Glomerular endothelial cell (primary cell): Measurements from ENCODE around the gene ATP2B3. TPM values are rescaled to one million over a fixed set of nuclear protein-coding genes. Genes with fewer than 3 reads are reported as not detected.
"Not testable (repeated sequence)": the region's sequence is repeated elsewhere in the genome, so short reads cannot be mapped to it uniquely, and the experiment has no call there.

Experiments used
- DNase-seq: peaks from one replicate; pipeline ENCODE4 v3.0.0-alpha.2; 2011; ENCODE audit warnings: low read depth, low spot score; ENCODE audit errors: extremely low read depth
- total RNA-seq: library from RNA; depleted of rRNA; stranded (reverse); fragments of >200 nt; gene quantifications from 2 replicates; pipeline ENCODE4 v1.2.3, GENCODE V29; 2015

ATP2B3 gene
- total RNA-seq, 1 donor from 2014 or later: not detected

DNA sequence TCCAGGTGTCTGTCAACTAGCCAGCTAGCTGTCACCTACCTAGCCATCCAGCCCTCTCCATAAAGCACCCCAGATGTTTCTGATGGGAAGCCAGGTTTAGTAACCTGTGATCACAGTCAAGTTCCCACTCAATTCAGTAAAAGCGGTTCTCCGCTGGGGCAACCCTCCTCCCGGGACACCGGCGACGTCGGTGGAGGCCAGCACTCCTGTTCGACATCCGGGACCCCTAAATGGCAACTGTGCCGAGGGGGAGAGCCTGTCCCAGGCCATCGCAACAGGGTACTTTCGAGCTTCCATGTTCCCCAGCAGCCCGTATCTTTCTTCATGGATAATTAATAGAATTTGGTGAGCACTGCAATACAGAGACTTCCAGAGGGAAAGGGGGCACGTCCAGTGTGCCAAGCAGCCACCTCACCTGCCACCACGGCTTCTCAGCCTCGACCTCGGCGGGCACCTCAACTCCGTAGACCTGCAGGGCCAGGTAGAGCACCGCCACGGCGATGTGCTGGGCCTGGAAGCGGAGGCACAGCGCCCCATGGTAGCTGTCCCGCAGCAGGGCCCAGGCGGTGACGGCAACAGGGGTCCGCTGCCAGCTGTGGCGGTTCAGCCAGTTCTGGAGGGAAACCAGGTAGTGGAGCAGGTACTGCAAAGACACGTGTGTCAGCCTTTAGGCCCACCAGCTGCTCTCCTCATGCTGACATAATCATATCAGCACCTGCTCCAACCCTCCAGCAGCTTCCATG, 74.8 kb downstream of the ATP2B3 start:
- DNase-seq: no peak

DNA sequence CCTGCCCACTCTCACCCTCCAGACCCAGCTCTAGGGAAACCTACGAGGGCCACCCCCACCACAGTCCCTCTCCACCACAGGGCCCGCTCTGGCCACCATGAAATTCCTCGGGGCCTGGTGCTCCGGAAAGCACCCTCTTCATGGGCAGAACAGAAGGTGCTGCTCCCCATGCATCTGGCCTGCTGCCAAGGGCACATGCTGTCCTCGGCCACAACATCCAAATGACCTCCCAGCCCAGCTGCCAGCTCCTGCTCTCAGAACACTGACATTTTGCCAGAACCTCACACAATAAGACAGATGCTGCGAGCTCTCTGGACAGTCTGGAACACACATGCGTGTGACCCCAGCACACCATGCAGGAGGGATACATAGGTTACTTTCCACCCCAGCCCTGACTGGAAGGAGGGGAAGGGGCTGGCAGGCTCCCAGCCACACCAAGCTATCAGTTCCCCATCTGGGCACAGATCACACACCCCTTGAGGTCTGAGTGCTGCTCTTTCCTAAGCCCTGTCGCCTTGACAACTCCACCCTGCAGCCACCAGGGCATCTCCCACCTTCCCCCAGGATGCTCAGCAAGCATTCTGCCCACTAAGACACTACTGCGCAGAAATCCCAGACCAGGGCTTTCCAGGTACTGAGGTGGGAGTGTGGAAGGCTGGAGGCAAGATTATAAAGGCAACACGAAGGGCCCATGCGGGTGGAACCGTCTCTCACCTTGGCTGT, 75.7 kb downstream of the ATP2B3 start:
- no peak for DNase-seq

DNA sequence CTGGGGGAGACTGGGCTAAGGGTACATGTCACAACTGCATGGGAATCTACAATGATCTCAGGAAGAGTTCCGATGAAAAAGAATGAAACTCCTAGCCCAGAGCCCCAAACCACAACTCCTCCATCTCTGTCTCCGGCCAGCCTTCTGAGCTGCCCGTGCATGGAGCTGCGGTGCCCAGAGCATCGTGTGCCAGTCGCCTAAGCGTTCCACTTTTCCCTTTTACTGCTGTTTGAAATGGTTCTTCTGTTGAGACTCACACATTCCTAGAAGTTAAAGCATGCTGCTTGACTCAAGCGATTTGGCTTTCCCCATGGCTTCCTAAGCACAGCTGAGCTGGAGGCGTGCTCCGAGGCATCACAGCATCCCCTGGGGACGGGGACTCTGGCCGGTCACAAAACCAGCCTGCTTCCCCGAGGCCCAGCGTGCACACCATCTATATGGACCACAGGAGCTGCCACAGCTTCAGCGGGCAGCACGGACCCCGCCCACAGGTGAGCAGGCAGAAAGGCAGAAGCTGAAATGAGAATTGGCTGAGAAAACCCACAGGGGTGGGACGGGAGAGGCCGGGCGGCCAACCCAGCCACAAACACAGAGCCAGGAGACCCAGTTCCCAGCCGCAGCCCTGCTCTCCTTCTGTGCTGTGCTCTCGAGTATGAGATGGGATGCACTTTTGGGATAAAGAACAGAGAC, 76.5 kb downstream of the ATP2B3 start:
- no peak for DNase-seq

DNA sequence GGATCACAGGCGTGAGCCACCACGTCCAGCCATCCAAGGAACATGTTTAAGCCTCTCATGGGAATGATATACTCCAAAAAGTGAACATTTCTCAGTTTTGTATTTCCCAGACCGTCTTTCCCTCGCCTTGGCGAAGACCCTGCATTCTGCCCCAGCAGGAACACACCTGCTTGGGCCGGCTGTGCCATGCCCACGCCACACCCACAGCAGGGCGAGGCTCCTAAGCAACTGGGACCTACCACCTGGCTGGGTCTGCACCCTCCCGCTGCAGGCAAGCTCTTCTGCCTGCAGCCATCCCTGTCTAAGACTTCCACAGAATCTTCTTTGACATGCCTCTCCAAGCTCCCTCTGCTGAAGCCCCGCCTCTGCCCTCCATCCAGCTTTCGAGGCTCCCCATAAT, 77.9 kb downstream of the ATP2B3 start:
- DNase-seq: no peak

DNA sequence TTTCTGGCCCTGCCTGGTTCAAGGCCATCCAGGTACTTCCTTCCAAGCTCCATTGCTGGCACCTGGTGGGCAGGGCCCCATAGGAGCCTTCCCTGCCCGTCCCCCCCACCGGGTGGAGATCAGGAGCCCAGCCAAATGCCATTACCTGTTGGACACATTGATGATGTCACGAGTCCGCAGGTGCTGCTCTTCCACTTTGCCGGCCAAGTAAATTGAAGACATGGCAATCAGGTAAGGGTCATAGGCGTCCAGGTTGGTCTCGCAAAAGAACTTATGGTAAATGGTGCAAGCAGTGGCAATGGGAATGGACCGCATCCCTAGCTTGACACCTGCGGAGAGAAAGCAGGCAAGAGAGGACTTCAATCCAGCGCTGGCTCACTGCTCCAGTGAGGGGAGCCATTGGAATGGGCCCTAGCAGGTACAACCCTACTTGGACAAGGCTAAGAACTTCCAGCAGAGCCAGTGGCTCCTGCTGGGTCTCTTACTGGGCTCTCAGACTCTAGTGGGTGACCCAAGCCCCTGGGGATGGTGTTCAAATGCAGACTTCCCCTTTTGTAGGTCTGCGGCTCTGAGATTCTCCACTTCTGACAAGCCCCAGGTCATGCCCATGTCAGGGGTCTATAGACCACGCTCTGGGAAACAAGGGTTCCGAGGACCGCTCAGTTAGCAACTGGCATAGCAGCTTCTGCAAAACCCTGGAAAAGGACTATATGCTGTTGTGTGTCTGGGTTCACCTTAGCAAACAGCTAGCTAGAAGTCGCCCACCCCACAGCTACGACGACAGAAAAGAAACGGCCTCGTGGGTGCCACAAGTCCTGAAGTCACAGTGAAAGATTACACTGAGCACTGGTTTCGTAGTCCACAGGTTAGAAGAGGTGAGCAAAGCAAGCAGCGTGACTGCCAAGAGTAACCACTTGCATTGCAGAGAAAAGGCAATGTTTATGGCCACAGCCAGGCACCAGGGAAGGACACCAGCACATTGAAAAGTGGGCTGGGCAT, 78.7 kb downstream of the ATP2B3 start:
- no peak for DNase-seq

DNA sequence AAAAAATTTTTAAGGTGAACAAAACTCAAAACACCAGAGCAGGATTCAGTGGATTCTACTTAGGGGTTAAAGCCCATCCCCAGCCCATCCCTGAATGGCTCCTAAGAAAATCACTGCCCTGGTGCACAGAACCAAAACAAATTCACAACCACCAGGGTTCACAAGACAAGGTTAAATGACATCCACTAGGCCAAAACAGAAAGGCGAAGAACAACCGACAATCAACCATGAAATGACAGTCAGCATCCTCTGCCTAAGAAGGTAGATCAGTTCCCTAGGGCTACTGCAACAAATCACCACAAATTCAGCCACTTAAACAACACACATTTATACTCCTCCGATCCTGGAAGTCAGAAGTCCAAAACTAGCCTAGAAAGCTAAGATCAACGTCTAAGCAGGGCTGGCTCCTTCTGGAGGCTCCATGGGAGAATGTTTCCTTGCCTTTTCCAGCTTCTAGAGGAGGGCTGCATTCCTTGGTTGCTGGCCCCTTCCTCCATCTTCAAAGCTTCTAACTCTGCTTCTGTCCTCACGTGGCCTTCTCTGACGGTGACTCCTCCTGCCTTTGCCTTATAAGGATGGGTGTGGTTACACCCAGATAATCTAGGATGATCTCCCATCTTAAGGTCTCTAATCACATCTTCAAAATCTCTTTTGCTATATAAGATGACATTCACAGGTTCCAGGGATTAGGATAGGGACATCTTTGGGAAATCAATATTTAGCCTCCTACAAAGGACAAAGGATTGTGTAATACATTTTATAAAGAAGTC, 79.7 kb downstream of the ATP2B3 start:
- no peak for DNase-seq

DNA sequence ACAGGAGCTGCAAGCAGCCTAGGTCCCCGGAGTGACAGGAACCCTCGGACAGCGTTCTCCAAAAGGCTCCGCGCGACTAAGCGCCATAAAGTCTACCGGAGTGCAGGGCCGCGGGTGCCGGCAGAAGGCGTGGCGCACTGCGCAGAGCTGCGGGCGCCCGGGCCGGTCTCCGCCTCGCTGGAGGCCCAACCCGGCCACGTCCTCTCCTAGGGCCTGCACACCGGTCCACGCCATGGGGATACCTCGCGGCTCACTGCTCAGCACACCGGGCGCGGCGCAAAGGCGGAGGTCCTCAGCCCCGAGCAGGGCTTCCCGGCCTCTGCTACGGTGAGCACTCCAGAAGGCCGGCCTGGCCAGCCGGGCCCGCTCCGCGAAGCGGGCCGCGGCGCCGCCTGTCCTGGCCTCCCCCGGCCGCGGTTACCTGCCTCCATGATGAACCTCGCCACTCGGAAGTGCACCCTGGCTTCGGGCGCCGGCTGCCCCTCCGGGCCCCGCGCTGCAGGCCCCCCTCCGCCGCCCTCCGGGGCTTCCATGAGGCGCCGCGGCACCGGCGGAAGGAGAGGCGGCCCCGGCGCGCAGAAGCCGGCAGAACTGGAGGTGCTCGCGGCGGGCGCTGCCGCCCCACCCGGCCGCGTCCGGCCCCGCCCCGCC, 81.2 kb downstream of the ATP2B3 start, which contains the start of gene CCNQ:
Gene CCNQ (minus strand): TSS at position 599 of the 651 bp plus-strand sequence. CDS start 66 bp downstream, at position 533.
- no peak for DNase-seq

DNA sequence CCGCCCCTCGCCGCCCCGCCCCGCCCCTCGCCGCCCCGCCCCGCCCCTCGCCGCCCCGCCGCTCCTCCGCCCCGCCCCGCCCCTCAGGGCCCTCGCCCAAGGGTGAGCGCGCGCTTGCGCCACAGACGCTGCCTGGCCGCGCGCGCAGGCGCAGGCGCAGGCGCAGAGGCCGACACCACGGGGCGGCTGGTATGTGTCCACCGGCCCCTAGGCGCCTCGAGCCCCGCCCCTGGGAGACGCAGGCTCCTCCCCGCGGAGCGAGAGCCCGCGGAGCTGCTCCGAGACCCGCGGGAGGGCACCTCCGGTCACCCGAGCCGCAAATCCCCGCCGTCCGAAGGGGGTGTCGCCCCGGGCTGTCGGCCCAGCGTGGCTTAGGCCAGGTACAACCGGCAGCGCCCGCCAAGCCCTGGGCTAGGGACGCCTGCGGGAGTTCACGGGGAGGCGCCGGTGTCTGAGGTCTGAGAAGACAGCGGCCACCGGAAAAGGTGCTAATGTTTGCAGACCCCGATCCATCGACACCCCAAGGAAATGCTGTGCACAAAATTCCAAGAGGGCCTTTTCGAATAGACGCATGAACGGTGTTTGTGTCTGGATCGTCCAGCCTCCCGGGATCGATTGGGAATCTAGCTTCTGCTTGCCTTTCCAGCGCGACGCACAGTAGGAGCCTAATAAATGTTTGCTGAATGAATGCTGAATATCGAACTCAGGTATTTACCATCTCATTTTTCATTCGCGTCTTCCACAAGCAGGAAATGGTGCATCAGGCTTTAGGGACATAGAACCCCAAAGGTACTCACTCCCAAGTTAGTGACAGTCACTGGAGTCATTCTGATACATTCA, 82.0 kb downstream of the ATP2B3 start:
- DNase-seq: no peak

DNA sequence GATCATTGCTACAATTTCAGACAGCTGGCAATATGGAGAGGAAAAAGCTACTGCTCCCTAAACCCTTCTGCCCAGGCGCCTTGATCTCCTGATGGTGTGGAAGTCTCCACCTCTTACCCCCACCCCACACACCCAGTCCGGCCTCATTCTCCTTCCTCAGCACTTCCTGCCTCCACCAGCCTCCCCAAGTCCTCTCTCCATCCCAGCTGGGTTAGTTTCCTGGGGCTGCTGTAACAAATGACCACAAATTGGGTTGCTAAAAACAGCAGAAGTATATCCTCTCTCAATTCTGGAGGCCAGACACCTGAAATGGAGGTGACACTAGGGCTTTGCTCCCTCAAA, 82.6 kb downstream of the ATP2B3 start:
- no peak for DNase-seq

DNA sequence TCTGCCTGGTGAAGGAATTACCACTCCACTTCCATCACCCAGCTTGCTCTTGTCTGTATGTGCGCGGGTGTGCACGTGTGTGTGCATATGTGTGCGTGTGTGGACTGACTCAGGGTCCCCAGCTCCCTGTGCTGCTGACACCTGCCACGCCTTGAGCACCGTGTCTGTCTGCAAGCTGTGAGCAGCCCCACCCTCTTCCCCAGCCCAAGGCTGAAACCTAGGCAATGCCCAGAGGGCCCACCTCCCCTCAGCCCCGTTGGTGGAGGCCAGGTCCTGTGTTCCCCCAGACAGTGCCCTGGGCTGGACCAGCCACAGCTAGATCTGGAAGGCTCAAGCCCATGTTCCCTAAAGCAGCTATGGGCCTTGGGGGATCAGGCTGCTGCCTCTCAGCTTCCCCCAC, 83.5 kb downstream of the ATP2B3 start:
- DNase-seq: no peak

DNA sequence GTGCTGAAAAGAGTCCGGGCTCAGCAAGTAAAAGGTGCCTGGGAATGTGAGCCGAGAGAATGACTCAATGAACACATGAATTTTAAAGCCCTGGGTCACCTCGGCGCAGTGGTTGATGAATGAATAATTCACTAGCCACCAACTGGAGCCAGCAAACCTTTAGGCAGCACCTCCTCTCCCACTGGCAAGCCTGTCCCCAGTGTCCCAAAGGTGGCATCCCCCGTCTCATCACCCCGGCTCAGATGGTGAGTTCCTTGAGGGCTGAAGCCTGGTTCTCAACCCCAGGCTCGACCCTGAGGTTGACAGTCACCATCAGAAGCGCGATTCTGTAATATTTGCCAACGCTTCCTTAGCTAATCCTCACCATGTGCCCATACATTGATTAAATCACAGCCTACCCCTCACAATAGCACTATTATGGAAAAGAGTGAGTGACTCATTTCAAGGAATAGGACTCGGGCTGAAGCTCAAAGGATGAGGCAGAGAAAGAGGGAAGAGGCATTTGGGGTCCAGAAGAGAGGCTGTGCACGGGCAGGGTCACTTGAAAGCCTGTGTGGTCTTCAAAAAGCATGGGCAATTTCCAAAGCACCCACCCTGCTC, 84.2 kb downstream of the ATP2B3 start:
- no peak for DNase-seq

DNA sequence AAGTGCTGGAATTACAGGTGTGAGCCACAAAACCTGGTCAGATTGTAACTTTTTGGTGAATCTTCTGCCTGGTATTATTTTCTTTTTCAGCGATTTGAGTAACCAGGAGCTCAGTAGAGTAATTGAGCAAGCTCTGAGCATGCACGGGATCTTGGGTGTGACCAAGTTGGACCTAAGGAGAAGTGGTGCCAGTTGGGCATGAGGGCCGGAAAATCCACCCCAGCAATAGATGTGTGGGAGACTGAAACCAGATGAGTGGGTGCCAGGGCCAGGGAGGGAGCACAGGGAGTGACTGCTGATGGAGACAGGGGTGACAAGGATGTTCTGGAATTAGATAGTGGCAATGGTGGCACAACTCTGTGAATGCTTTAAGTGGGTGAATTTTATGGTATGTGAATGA, 85.2 kb downstream of the ATP2B3 start:
- no peak for DNase-seq

DNA sequence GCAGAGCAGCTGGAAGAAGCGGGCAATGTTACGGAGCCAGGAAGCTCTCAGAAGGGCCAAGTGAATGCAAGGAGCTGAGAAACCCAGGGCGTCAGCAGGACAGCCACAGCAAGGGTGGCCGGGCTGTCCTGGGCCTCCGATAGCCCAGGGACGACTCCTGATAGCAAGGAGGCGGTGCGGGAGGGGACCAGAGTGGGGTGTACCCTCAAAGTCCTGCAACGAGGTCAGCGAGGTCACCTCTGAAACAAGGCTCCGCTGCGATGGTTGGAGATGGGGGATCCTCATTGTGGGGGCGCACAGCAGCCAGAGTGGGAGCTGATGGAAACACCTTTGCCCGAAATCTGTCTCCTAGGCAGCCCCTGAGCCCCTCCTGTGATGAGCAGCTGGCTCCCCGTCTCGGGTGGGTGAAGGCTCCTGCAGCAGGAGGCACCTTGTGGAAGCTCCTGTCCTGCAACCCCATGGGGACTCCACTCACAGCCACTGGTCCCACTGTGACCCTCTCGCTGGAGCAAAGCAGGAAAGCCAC, 85.8 kb downstream of the ATP2B3 start:
- DNase-seq: no peak

DNA sequence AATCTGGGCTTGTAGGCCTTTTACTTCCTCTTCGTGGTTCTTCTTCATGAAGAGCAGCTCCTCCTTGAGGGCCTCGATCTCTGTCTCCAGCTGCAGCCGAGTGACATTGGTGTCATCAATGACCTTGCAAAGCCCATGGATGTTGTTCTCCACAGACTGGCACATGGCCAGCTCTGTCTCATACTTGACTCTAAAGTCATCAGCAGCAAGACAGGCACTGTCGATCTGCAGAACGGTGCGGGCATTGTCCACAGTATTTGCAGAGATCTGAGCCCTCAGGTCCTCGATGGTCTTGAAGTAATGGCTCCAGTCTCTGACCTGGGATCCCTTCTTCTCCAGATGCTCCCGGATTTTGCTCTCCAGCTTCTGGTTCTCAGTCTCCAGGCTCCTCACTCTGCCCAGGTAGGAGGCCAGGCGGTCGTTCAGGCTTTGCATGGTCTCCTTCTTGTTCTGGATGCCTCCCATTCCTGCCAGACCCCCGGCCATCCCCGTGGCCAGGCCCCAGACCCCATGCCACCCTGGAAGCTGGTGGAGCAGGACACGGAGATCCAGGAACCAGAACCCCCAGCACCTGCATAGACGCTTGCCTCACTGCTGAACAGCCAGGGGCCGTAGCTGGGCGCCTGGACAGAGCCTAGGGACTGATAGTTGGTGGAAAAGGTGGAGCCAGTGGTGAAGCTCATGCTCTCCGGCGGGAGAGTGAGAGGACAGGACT, 87.4 kb downstream of the ATP2B3 start:
- DNase-seq: not testable (repeated sequence)

DNA sequence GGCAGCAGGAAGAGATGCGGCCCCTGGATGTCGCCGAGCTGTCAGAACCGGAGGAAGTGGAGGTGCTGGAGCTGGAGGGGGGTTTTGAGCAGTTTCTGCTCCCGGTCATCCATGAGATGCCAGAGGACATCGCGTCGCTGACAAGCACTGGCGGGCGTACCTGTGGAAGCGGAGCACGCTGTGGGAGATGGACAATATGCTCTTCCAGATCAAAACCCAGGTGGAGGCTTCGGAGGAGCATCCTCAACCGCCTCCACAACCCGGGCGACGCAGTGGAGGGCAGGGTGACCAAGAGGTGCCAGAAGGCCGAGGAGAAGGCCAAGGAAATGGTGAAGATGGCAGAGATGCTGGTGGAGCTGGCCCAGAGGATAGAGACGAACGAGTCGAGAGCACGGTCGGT, 89.1 kb downstream of the ATP2B3 start:
- DNase-seq: no peak

DNA sequence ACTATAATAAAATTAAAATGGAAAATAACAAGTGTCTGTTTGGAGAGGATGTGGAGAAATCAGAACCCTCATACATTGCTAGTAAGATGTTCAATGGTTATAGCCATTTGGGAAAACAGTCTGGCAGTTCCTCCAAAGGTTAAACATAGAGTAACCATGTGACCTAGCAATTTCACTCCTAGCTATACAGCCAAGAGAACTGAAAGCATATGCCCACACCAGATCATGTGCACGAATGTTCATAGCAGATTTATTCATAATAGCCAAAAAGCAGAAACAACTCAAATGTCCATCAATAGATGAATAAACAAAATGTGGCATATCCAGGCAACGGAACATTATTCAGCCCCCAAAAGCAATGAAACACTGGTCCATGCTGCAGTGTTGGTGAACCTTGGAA, 90.9 kb downstream of the ATP2B3 start:
- DNase-seq: no peak

DNA sequence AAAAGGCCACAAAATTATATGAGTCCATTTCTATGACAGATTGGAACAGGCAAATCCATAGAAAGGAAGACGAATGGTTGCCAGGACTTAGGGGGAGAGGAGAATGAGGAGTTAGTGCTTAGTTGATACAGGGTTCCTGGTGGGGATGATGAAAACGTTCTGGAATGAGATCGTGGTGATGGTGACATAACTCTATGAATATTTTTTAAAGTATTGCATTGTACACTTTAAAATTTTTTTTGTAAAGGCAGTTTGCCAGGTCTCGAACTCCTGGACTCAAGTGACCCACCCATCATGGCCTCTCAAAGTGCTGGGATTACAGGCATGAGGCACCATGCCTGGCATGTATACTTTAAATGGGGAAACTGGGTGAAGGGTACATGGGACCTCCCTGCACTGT, 91.4 kb downstream of the ATP2B3 start:
- no peak for DNase-seq
